ENCODE results near the gene BPTF. TPM values are rescaled to one million over a fixed set of nuclear protein-coding genes. Genes with fewer than 3 reads are reported as not detected.

BPTF gene
- total and polyA plus RNA-seq, 2 donors (not counting 1 experiment from before 2014, with no cell fraction given) = 71.9 to 390 TPM

DNA sequence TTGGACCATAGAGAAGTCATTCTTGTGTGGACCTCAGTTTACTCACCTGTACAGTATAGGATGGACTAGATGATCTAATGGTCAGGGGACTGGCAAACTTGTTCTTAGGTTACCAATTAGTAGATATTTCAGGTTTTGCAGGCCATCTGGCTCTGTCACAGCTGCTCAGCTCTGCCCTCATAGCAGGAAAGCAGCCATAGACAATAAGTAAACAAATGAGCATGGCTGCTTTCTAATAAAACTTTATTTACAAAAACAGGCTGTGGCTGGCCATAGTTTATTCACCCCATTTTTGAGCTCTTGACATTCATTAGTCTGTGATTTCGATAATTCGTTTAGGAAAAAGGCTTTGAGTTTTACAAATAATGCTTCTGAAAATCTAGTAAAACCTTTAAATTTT, 12.7 kb downstream of the BPTF start:
- Histone ChIP-seq H3K36me3 (replicated peaks in 1 of 2; ENCODE audit: control extremely low read depth in 1 of 2, control insufficient read depth in 1 of 2, extremely low read depth in 1 of 2, insufficient read depth in 2 of 2, low read length in 1 of 2) (peaks cover 2 to 6% of the 10 kb centered on the region in 2 experiments), H3K79me2 (ENCODE audit: control insufficient read depth, insufficient read depth, low read length) (peaks cover 96% of the 10 kb centered on the region), H3K9ac (ENCODE audit: low read length) (no peak overlapping the region), H3K4me2 (replicated peaks; ENCODE audit: low read depth, low read length, poor library complexity, severe bottlenecking) (no peak overlapping the region), H3K9me3 (ENCODE audit: control extremely low read depth in 1 of 3, control insufficient read depth in 2 of 3, insufficient read depth in 1 of 3, low read length in 2 of 3) (no peaks in the 10 kb centered on the region), H3K27ac (ENCODE audit: low read length in 2 of 2) (no peak overlapping the region), H3K4me3 (ENCODE audit: control extremely low read depth in 1 of 5, extremely low read depth in 1 of 5, insufficient read depth in 1 of 5, low read depth in 2 of 5, low read length in 4 of 5) (no peak overlapping the region), H4K20me1 (ENCODE audit: control insufficient read depth, insufficient read depth, low read length, poor library complexity, severe bottlenecking) (peaks cover 68% of the 10 kb centered on the region), H3K27me3 (replicated peaks in 1 of 4; ENCODE audit: control extremely low read depth in 1 of 4, control insufficient read depth in 3 of 4, insufficient read depth in 4 of 4, low read length in 3 of 4) (no peaks in the 10 kb centered on the region), H2AFZ (ENCODE audit: insufficient read depth, low read depth, low read length, poor library complexity, severe bottlenecking) (no peak overlapping the region), H3K4me1 (ENCODE audit: control insufficient read depth in 2 of 2, insufficient read depth in 2 of 2, low read length in 2 of 2) (peaks cover 24 to 45% of the 10 kb centered on the region in 2 donors)
- no CpG with 5 or more reads among the region's 2 CpGs for WGBS (ENCODE audit: insufficient coverage)
- TF ChIP-seq EZH2 (IDR thresholded peaks at IDR 0.05; ENCODE audit: borderline replicate concordance, insufficient read depth, low read depth, low read length, poor library complexity, severe bottlenecking) = no peak
- TF ChIP-seq, protein P1, sequence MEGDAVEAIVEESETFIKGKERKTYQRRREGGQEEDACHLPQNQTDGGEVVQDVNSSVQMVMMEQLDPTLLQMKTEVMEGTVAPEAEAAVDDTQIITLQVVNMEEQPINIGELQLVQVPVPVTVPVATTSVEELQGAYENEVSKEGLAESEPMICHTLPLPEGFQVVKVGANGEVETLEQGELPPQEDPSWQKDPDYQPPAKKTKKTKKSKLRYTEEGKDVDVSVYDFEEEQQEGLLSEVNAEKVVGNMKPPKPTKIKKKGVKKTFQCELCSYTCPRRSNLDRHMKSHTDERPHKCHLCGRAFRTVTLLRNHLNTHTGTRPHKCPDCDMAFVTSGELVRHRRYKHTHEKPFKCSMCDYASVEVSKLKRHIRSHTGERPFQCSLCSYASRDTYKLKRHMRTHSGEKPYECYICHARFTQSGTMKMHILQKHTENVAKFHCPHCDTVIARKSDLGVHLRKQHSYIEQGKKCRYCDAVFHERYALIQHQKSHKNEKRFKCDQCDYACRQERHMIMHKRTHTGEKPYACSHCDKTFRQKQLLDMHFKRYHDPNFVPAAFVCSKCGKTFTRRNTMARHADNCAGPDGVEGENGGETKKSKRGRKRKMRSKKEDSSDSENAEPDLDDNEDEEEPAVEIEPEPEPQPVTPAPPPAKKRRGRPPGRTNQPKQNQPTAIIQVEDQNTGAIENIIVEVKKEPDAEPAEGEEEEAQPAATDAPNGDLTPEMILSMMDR (IDR thresholded peaks at IDR 0.05) = no peak
- H3K4me1 Mint-ChIP-seq = peaks cover 69% of the 10 kb centered on the region
- H3K9me3 Mint-ChIP-seq (ENCODE audit: insufficient read depth) = no peaks in the 10 kb centered on the region
- CTCF ChIA-PET = interaction anchor here (1.8 kb wide), 1 partner anchor 14 kb away, joined by 4 read pairs; no protein-coding TSS in a partner anchor
- intact Hi-C loops (cut with micrococcal nuclease) = no loop called here
- POLR2A ChIA-PET = no interaction called here
- H3K27me3 Mint-ChIP-seq = no peaks in the 10 kb centered on the region
- ATAC-seq (ENCODE audit: low read depth) (no peak), DNase-seq (no peak)
- no peak overlapping the region for H3K4me3 Mint-ChIP-seq
- no peak overlapping the region for H3K27ac Mint-ChIP-seq

DNA sequence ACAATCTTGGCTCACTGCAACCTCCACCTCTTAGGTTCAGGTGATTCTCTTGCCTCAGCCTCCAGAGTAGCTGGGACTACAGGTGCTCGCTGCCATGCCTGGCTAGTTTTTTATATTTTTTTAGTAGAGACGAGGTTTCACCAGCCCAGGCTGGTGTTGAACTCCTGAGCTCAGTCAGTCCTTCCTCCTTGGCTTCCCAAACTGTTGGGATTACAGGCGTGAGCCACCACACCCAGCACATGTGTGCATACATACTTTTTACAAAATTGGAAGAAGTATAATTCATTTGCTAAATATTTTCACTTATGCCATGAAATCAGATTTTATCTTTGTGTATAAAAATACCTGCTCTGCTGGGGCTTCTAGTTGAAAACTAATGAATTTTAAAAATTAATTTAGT, 13.2 kb downstream of the BPTF start:
- no peak overlapping the region for H3K4me2 ChIP-seq (replicated peaks; ENCODE audit: low read depth, low read length, poor library complexity, severe bottlenecking)
- no peak overlapping the region for H3K9ac ChIP-seq (ENCODE audit: low read length)
- H3K27me3 ChIP-seq (replicated peaks in 1 of 4; ENCODE audit: control extremely low read depth in 1 of 4, control insufficient read depth in 3 of 4, insufficient read depth in 4 of 4, low read length in 3 of 4) = no peaks in the 10 kb centered on the region
- Mint-ChIP-seq H3K27me3 (no peaks in the 10 kb centered on the region), H3K4me3 (no peak overlapping the region), H3K4me1 (peaks cover 66% of the 10 kb centered on the region), H3K27ac (no peak overlapping the region), H3K9me3 (ENCODE audit: insufficient read depth) (no peaks in the 10 kb centered on the region)
- ChIA-PET CTCF (interaction anchor here (1.0 to 1.8 kb wide), 2 partner anchors 14 to 38 kb away, joined by 4 to 5 read pairs; no protein-coding TSS in a partner anchor), POLR2A (interaction anchor here (0.6 kb wide), 1 partner anchor 19 kb away, joined by 3 read pairs; no protein-coding TSS in a partner anchor)
- peaks cover 24 to 45% of the 10 kb centered on the region in 2 donors for H3K4me1 ChIP-seq (ENCODE audit: control insufficient read depth in 2 of 2, insufficient read depth in 2 of 2, low read length in 2 of 2)
- ATAC-seq (ENCODE audit: low read depth) (no peak), DNase-seq (no peak)
- peaks cover 95% of the 10 kb centered on the region for H3K79me2 ChIP-seq (ENCODE audit: control insufficient read depth, insufficient read depth, low read length)
- H3K27ac ChIP-seq (ENCODE audit: low read length in 2 of 2) = no peak overlapping the region
- WGBS (ENCODE audit: insufficient coverage) = no CpG with 5 or more reads among the region's 3 CpGs
- TF ChIP-seq, protein P1 (IDR thresholded peaks at IDR 0.05) = no peak
- TF ChIP-seq EZH2 (IDR thresholded peaks at IDR 0.05; ENCODE audit: borderline replicate concordance, insufficient read depth, low read depth, low read length, poor library complexity, severe bottlenecking) = no peak
- H3K9me3 ChIP-seq (ENCODE audit: control extremely low read depth in 1 of 3, control insufficient read depth in 2 of 3, insufficient read depth in 1 of 3, low read length in 2 of 3) = no peaks in the 10 kb centered on the region
- peaks cover 62% of the 10 kb centered on the region for H4K20me1 ChIP-seq (ENCODE audit: control insufficient read depth, insufficient read depth, low read length, poor library complexity, severe bottlenecking)
- H3K4me3 ChIP-seq (ENCODE audit: control extremely low read depth in 1 of 5, extremely low read depth in 1 of 5, insufficient read depth in 1 of 5, low read depth in 2 of 5, low read length in 4 of 5) = no peak overlapping the region
- peaks cover 0 to 6% of the 10 kb centered on the region in 2 experiments for H3K36me3 ChIP-seq (replicated peaks in 1 of 2; ENCODE audit: control extremely low read depth in 1 of 2, control insufficient read depth in 1 of 2, extremely low read depth in 1 of 2, insufficient read depth in 2 of 2, low read length in 1 of 2)
- intact Hi-C loops (cut with micrococcal nuclease) = no loop called here
- no peak overlapping the region for H2AFZ ChIP-seq (ENCODE audit: insufficient read depth, low read depth, low read length, poor library complexity, severe bottlenecking)

Data from B cell (primary cell).